ENCODE results near the gene OCEL1.
A peak's percentile ranks its signal among the peaks of the same experiment; 100 is the strongest.
"Not testable (repeated sequence)": the region's sequence is repeated elsewhere in the genome, so short reads cannot be mapped to it uniquely, and the experiment has no call there.

The OCEL1 gene, protein sequence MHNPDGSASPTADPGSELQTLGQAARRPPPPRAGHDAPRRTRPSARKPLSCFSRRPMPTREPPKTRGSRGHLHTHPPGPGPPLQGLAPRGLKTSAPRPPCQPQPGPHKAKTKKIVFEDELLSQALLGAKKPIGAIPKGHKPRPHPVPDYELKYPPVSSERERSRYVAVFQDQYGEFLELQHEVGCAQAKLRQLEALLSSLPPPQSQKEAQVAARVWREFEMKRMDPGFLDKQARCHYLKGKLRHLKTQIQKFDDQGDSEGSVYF

DNA sequence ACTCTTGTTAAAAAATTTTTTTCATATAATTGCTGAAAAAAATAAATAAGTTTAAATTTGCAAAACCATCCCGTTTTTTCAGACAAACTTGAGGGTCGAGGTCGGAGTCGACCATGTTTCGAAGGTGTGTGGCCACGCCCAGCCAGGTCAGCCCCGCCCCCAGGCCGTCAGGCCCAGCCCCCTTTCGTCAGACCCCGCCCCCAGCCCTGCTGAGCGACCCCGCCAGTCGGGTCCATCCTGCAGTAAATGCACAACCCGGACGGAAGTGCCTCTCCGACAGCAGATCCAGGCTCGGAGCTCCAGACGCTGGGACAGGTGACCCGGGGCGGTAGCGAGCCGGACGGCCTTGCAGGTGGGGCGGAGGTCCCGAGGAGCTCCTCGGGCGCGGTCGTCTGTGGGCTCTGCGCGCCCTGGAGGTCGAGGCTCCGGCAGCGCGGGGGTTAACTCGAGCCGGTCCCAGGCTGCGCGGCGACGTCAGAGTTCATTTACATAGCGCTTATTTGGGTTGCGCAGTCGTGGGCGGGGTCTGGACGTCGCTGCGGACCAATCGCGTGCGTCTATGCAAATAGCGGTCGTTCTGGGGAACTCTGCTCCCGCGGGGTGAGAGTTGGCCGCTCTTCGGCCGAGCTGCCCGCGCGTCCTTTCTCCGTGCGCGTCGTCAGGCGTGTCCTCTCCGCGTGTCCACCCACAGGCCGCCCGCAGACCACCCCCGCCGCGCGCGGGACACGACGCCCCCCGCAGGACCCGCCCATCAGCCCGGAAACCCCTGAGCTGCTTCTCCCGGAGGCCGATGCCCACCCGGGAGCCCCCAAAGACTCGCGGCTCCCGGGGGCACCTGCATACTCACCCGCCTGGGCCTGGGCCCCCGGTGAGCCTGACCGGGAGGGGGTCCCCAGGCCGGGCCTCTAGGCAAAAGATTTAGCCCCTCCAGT is at the start of gene OCEL1:
Gene OCEL1 (plus strand): TSS at position 225 of the 932 bp plus-strand sequence. CDS start 22 bp downstream, at position 247.
- DNase-seq (ENCODE audit: low read depth, low spot score) = peak; percentile 93

DNA sequence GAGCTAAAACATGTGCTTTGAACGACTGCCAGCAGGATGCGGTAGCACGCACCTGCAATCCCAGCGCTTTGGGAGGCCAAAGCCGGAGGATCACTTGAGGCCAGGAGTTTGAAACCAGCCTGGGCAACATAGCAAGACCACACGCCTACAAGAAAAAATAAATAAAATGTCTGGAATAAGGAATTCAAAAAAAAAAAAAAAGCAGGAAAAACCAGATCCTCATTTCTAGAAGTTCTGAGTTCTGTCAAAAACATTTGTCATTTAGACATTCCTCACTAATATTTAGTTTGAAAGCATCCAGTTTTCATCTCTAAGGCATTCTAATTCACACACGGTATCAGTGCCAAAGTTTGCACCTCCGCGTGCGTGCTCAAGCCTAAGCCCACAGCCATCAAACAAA is 47.7 kb upstream of the OCEL1 start:
- no peak for DNase-seq (ENCODE audit: low read depth, low spot score)

DNA sequence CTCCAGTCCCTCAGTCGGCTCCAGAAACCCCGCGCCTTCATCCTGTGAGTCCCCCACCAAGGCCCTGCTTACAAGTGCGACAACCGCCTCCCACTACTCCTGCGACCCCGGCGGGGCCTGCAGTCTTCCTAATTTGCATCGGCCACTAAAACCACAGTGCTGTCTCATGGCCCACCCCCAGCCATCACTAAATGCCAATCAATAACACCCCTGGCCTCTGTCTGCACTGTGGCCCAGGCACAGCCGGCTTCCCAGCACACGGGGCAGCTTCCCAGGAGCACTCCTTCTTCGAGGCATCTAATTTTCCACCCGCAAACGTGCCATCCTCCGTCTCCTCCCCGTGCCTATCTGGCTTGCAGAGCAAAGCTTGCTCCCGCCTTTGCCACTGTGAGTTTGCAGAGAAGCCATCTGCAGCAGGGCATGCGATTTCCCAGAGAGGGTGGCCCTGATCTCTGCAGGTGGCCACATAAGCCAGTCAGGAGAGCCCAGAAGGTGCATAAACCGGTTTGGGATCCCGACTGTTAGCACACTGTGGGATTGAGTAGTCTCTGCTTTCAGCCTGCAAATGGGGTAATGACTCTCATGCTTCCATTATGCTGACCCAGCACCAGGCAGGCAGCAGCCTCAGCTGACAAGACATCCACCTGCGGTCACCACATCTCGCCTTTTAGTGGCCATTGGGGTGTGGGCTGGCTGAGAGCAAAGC is 44.9 kb upstream of the OCEL1 start:
- DNase-seq (ENCODE audit: low read depth, low spot score) = no peak

DNA sequence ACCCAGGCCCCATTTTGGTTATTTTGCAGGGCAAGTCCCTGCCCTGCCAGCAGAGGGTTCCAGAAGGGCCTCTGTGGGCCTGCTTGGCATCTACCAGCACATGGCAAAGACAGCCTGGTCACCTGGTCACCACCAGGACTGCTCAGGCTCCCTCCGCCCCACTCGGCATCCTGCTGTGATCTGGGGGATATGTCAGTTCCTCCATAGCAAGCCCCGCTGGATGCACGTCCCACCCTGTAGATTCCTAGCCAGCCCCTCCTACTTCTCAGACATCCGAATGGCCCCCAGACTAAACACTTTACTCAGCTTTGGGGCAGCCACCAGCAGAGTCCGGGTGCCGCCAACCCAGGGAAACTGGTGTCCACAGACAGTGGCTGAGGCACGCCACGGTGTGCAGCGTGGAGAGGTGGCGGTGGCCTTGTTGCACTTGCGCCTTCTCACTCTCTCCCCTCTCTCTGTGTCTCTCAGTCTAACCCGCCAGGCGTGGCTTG is 42.7 kb upstream of the OCEL1 start:
- DNase-seq (ENCODE audit: low read depth, low spot score) = no peak

DNA sequence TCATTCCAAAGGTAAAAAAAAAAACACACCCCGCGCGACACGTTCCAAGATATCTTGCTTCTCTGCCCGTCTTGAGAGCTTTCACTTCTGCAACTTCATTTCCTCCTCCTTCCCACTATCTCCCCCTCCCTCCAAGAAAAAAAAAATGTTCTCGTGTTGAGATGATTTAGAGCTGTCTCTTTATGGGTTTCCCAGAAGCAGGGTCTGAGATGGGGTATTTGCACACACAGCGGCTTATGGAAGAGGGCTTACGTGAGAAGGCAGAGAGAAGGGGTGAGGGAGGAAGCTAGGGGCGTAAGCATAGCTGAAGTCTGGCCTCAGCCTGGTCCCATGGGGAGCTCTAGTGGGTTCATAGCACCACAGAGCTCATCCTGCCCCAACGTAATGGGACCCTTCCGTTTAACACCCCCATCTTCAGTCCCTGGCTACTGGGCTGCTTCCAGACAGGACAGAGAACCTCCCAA is 42.1 kb upstream of the OCEL1 start:
- DNase-seq (ENCODE audit: low read depth, low spot score) = no peak

DNA sequence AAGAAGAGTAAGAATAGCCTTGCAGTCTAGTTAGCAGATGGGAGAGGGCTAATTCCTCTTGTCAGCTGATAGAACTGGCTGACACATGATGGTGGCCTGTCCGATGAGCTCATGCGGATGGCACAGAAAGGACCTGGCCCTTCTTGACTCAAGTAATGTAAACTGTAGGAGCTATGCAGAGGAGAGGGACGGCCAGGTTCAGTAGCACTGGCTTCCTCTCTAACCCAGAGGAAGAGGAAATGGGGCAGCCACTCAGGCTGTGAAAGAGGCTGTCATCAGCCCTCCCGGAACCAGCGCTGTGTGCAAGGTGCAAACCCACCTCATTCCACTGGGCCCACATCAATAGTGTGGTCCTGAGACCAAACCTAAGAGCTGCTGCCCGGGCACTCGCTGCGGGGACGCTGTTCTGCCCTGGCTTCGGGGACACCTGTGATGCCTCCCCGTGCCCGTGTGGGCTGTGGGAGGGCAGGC is 41.6 kb upstream of the OCEL1 start:
- DNase-seq (ENCODE audit: low read depth, low spot score) = no peak

DNA sequence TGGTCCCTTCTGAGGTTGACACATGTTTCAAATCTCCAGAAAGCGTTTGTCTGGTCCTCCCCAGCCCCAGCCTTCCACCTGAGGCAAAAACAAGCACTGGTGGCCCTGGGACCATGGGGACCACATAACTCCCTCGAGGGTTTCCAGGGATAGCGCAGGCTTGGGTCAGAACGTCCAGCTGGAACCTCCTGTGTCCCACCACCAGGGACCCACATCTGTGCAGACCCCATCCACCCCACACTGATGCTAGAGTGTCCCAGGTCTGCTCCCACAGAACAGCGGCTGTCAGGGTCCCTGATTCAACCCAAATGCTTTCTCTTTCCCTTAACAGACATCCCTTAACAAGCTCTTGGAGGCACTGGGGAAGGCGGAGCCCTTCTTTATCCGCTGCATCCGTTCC is 40.4 kb upstream of the OCEL1 start:
- DNase-seq (ENCODE audit: low read depth, low spot score) = no peak

DNA sequence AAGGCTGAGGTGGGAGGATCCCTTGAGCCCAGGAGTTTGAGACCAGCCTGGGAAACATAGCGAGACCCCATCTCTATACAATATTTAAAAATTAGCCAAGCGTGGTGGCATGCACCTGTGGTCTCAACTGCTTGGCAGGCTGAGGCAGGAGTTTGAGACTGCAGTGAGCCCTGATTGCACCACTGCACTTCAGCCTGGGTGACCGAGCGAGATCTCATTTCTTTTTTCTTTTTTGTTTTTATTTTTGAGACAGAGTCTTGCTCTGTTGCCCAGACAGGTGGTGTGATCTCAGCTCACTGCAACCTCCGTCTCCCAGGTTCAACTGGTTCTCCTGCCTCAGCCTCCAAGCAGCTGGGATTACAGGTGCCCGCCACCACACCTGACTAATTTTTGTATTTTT is 34.3 kb upstream of the OCEL1 start:
- DNase-seq (ENCODE audit: low read depth, low spot score) = not testable (repeated sequence)

DNA sequence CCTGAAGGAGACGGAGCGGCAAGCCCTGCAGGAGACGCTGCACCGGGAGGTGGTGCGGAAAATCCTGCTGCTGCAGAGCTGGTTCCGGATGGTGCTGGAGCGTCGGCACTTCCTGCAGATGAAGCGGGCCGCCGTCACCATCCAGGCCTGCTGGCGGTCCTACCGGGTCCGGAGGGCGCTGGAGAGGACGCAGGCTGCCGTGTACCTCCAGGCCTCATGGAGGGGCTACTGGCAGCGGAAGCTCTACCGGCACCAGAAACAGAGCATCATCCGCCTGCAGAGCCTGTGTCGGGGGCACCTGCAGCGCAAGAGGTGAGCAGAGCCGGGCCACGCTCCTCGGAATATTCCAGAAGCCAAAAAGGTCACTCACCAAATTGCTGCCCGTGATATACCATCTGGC is 33.3 kb upstream of the OCEL1 start:
- no peak for DNase-seq (ENCODE audit: low read depth, low spot score)

DNA sequence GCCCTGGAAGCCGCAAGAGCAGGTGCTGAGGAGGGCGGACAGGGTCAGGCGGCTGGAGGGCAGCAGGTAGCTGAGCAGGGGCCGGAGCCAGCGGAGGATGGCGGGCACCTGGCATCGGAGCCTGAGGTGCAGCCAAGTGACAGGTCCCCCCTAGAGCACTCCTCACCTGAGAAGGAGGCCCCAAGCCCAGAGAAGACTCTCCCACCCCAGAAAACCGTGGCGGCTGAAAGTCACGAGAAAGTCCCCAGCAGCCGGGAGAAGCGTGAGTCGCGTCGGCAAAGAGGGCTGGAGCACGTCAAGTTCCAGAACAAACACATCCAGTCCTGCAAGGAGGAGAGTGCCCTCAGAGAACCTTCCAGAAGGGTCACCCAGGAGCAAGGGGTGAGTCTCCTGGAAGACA is 31.4 kb upstream of the OCEL1 start:
- no peak for DNase-seq (ENCODE audit: low read depth, low spot score)

DNA sequence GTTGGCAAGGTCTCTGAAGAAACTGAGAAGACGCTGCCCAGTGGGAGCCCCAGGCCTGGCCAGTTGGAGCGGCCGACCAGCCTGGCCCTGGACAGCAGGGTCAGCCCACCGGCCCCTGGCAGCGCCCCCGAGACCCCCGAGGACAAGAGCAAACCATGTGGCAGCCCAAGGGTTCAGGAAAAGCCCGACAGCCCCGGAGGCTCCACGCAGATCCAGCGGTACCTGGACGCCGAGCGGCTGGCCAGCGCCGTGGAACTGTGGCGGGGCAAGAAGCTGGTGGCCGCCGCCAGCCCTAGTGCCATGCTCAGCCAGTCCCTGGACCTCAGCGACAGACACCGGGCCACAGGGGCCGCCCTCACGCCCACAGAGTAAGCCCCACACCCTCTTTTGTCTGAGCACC is 30.9 kb upstream of the OCEL1 start:
- no peak for DNase-seq (ENCODE audit: low read depth, low spot score)

DNA sequence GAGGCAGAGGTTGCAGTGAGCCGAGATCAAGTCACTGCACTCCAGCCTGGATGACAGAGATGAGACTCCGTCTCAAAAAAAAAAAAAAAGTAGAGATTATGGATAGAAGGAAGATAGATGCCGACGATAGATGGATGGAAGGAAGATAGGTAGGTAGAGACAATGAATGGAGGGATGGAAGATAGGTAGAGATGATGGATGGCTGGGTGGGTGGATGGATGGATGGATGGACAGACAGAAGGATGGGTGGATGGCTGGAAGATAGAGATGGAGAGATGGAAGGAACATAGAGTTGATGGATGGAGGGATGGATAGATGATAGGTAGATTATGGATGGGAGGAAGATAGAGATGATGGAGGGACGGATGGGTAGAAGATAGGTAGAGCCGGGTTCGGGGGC is 29.4 kb upstream of the OCEL1 start:
- DNase-seq (ENCODE audit: low read depth, low spot score) = no peak

DNA sequence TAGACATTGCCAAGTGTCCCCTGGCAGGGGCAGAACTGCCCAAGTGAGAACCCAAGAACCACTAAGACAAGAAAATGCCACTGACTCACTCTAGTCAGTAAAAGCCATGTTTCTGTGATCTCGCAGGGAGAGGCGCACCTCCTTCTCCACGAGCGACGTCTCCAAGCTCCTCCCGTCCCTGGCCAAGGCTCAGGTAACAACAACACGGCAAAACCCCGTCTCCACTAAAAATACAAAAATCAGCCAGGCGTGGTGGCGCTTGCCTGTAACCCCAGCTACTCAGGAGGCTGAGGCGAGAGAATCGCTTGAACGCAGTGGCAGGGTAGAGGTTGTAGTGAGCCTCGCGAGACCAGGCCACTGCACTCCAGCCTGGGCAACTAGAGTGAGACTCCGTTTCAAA is 28.4 kb upstream of the OCEL1 start:
- no peak for DNase-seq (ENCODE audit: low read depth, low spot score)

DNA sequence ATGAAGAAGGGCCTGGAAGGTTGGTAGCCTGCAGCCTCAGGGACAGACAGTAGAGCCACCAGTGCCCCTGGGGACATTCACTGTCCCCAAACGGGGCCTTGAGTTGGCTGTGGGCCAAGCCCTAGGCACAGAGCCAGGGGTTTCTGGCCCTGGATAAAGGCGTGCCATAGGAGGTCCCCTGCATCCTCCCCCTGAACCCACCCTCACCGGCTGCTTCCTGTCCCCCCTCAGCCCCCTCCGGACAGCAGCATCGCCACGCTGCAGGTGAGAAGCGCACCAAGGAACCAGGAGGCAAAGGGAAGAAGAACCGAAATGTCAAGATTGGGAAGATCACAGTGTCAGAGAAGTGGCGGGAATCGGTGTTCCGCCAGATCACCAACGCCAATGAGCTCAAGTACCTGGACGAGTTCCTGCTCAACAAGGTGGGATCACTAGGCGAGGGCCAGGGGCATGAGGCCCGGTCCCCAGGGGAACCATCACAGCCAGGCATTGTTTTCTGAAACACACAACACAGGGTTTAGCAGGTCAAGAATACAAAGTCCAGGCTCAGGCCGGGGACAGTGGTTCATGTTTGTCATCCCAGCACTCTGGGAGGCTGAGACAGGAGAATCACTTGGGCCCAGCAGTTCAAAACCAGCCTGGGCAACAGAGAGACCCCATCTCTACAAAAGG is 25.5 kb upstream of the OCEL1 start:
- no peak for DNase-seq (ENCODE audit: low read depth, low spot score)

DNA sequence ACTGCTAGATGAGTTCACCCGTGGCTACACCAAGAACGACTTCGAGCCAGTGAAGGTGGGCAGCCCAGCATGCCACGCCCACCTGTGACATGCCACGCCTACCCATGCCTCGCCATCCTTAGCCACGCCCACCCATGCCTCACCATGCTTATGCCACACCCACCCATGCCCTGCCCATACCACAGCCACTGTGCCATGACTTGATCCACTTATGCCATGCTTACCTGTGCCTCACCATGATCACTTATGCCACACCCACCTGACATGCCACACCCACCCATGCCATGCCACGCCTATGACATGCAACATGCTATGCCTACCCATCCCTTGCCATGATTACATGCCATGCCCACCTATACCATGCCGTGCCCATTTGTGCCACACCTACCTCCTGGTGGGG is 23.8 kb upstream of the OCEL1 start:
- DNase-seq (ENCODE audit: low read depth, low spot score) = no peak

DNA sequence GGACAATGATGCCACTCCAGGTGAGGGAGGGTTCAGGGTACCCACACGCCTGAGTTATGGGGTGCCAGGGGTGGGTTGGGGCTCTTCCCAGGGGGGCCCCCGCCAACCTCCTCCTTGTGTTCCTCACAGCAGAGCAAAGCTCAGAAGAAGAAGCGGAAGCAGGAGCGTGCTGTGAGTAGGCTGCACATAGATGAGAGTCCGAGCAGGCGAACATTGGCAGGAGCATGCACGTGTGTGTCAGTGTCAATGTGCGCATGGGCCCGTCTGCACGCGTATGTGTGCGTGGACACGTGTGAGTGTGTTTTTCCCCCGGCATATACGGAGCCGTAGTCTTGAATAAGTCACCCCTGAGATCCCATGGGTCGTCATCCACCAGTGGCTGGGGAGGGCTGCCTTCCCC is 23.3 kb upstream of the OCEL1 start:
- no peak for DNase-seq (ENCODE audit: low read depth, low spot score)

DNA sequence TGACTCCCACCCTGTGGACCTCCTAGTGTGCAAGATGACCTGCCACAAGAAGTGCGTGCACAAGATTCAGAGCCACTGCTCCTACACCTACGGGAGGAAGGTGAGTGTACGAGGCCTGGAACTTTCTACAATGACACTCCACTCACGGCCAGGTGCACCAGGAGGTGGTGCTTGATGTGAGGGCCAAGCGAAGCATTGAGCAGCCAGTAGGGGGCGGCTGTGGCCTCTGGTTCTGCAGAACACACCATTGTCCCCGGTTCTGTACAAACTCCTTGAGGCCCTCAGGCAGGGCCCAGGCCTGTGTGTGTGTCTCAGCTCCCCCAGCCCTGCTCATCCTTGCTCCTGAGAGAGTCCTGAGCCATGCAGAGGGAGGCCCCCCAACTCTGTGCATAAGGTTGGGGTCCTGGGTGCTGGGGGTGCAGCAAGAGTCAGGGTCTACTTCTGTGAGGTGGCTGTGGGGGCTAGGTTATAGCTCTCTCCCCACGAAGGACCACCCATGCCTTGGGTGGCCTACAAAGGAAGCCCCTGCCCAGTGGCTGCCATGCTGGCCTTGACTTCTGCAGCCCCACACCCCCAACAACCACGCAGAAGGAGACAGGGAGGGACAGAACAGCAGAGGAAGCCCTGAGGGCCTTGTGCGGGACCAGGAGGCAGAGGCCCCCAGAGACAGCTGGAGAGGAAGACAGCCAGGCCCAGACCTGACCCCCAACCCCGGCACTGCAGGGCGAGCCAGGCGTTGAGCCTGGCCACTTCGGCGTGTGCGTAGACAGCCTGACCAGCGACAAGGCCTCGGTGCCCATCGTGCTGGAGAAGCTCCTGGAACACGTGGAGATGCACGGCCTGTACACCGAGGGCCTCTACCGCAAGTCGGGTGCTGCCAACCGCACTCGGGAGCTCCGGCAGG is 20.5 kb upstream of the OCEL1 start:
- DNase-seq (ENCODE audit: low read depth, low spot score) = no peak

DNA sequence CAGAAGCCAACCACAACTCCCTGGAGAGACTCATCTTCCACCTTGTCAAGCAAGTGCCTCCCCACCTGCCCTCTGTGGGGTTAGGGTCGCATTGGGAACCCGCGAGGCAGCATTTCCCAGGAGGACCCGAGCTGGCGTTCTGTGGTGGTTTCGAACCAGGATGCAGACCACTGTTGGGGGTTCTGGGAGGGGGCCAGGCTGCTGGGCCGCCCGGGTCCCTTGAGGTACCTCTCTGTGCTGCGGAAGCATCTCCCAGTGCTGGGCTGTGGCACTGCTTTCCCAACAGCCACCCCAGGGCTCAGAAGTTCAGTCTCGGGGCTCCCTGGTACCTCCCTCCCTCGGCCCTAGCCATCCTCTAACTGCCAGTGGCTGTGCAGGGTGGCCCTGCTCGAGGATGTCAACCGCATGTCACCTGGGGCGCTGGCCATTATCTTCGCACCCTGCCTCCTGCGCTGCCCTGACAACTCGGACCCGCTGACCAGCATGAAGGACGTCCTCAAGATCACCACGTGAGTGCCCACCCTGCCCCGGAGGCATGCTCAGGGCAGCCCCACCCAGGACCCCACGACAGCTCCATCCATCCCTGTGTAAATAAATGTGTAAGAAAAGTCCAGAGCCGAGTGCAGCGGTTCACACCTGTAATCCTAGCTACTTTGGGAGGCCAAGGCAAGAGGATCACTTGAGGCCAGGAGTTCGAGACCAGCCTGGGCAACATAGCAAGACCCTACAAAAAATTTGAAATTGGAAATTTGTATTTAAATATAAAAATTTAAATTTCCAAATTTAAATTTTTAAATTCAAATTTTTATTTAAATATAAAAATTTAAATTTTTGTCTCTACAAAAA is 19.1 kb upstream of the OCEL1 start:
- DNase-seq (ENCODE audit: low read depth, low spot score) = no peak

All from activated naive CD8-positive, alpha-beta T cell treated with anti-CD3 and anti-CD28 coated beads, Interleukin-2, amount 50 U/mL, for 16 hours (primary cell).